Forelimb muscle (tissue), 1 donor: ENCODE data around the gene GARIN1A. TPM values are rescaled to one million over a fixed set of nuclear protein-coding genes. Genes with fewer than 3 reads are reported as not detected.

Source experiments
- DNase-seq: peaks from one replicate; pipeline ENCODE4 v3.0.0-alpha.2; 2013; ENCODE audit warnings: low read depth
- polyA plus RNA-seq: library from polyadenylated mRNA; unstranded; fragments of 120-200 nt; gene quantifications from one replicate; pipeline ENCODE4 v1.2.1, GENCODE V29; 2013; ENCODE audit not compliant: insufficient read length

GARIN1A gene
- polyA plus RNA-seq, 1 donor, result 2.6 TPM

DNA sequence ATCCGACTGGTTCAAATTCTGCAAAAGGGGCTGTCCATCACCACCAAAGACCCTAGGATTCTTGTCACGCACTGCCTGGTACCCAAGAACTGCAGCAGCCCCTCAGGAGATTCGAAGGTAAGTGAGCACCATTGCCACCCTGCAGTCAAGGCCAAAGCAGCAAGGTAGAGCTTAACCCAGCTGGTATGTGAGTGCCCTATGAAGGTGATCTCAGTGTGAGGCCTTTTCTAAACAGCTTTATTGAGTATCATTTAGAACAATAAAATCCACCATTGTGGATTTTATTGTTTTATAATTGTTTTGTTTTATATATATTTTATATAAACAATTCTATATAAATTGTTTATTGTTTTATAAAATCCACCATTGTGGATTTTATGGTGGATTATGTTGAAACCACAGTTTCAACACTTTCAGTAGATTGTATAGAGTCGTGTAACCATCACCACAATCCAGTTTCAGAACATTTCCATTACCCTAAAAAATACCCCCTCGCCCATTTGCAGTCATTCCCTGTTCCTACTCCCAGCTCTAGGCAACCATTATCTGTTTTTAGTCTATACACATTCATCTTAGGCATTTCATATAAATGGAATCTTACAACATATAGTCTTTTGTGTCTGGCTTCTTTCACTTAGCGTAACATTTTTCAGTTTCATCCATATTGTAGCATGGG is 47.0 kb downstream of the GARIN1A start:
- DNase-seq, result no peak

DNA sequence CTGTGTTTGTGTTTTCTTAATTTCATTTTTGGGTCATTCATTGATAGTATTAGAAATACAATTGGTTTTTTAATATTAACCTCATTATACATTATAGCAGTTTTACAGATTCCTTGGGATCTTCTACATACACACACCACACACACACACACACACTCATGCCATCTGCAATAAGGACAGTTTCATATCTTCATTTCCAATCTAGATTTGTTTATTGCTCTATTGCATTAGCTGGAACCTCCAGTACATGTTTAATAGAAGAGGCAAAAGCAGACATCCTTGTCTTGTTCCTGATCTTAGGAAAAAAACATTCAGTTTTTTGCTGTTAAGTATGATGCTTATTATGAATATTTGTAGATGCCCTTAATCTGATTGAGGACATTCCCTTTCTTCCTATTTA is 49.3 kb downstream of the GARIN1A start:
- no peak for DNase-seq

Other genes with a start within 250 kb of the GARIN1A start
- gene HILPDA, start 216.4 kb upstream of the GARIN1A start, polyA plus RNA-seq, result 9.5 TPM
- gene METTL2B, start 195.5 kb upstream of the GARIN1A start, polyA plus RNA-seq, result 20.7 TPM
- gene CALU, start 67.1 kb downstream of the GARIN1A start, polyA plus RNA-seq, result 233 TPM
- gene OPN1SW, start 103.5 kb downstream of the GARIN1A start, polyA plus RNA-seq, result 2.0 TPM
- gene CCDC136, start 119.7 kb downstream of the GARIN1A start, polyA plus RNA-seq, result 22.9 TPM
- 642 TPM for gene FLNC, start 158.1 kb downstream of the GARIN1A start, polyA plus RNA-seq
- gene ATP6V1F, start 190.6 kb downstream of the GARIN1A start, polyA plus RNA-seq, result 132 TPM
- gene KCP, start 238.4 kb downstream of the GARIN1A start, polyA plus RNA-seq, result 1.9 TPM